Suprapubic skin (tissue), 4 donors: ENCODE measurements around the gene HIVEP3. TPM values are rescaled to one million over a fixed set of nuclear protein-coding genes. Genes with fewer than 3 reads are reported as not detected.

Experiments
- DNase-seq, 2 donors: peaks; one replicate each; pipeline ENCODE4 v3.0.0-alpha.2; 2019; ENCODE audit warnings: low spot score in 2 of 2
- H3K27ac ChIP-seq: fragments of 200-600 bp; sonication (generic); one replicate; pipeline ENCODE4 v1.5.1; 2019
- H3K27me3 ChIP-seq: fragments of 200-600 bp; sonication (generic); one replicate; pipeline ENCODE4 v1.5.1; 2019
- H3K36me3 ChIP-seq: fragments of 200-600 bp; sonication (generic); one replicate; pipeline ENCODE4 v1.5.1; 2019
- H3K4me1 ChIP-seq: fragments of 200-600 bp; sonication (generic); one replicate; pipeline ENCODE4 v1.5.1; 2019
- H3K4me3 ChIP-seq: fragments of 200-600 bp; sonication (generic); one replicate; pipeline ENCODE4 v1.5.1; 2019; ENCODE audit warnings: mild to moderate bottlenecking
- H3K9me3 ChIP-seq: fragments of 200-600 bp; sonication (generic); one replicate; pipeline ENCODE4 v1.5.1; 2019
- EP300 ChIP-seq: sonication (generic); formaldehyde crosslinking; IDR thresholded peaks from one replicate; pipeline ENCODE4 v1.6.1; 2017; ENCODE audit warnings: antibody characterized with exemption
- POLR2A ChIP-seq, 2 donors: fragments of 450-650 bp; IDR thresholded peaks; one replicate each; pipeline ENCODE4 v1.6.1; 2017; ENCODE audit warnings: antibody characterized with exemption in 2 of 2, mild to moderate bottlenecking in 2 of 2, moderate library complexity in 2 of 2
- POLR2AphosphoS5 ChIP-seq, 3 donors: sonication (generic); formaldehyde crosslinking; IDR thresholded peaks; one replicate each; pipeline ENCODE4 v1.6.1; 2017; ENCODE audit warnings: antibody characterized with exemption in 3 of 3
- WGBS: methylation state at CpG from one replicate; pipeline ENCODE4 v1.1.5; 2018; 5-methylcytosine and 5-hydroxymethylcytosine counted together
- total RNA-seq, 4 donors: library from RNA; depleted of rRNA; stranded (reverse); fragments of >200 nt; gene quantifications; one replicate each; pipeline ENCODE4 v1.1.0, GENCODE V29; 2016
- TF ChIP-seq, protein P1 (sequence below), 2 donors: fragments of 200-600 bp in 1 of 2; fragments of 450-650 bp in 1 of 2; sonication (generic) in 1 of 2; IDR thresholded peaks; one replicate each; pipeline ENCODE4 v1.5.1; 2016 to 2019; ENCODE audit warnings: antibody characterized with exemption in 2 of 2, mild to moderate bottlenecking in 1 of 2, moderate library complexity in 1 of 2

The HIVEP3 gene
- total RNA-seq, 4 donors from 2014 or later: 11.3 to 23.9 (median 18.3) TPM

DNA sequence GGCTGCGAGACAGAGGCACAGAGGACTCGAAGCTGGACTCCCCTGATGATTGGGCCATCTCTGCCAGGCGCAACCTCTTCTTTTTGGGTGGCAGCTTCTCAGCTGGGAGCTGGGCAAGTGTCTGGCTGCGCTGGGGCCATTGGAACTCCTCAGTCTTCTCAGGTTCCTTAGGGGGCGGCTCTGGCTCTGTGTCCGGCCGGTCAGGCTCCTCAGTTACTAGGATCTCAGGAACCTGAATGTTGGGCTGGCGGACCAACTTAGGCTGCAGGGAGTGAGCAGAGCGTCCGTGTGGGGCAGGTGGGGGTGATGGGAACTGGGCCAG is 336.8 kb downstream of the HIVEP3 start:
- Histone ChIP-seq H3K27me3 (no peaks in the 10 kb centered on the region), H3K27ac (no peak overlapping the region), H3K4me1 (no peaks in the 10 kb centered on the region), H3K36me3 (peaks cover 15% of the 10 kb centered on the region), H3K9me3 (no peaks in the 10 kb centered on the region), H3K4me3 (no peak overlapping the region)
- DNase-seq: peak in 1 of 2 donors; percentile 44
- TF ChIP-seq, protein P1, sequence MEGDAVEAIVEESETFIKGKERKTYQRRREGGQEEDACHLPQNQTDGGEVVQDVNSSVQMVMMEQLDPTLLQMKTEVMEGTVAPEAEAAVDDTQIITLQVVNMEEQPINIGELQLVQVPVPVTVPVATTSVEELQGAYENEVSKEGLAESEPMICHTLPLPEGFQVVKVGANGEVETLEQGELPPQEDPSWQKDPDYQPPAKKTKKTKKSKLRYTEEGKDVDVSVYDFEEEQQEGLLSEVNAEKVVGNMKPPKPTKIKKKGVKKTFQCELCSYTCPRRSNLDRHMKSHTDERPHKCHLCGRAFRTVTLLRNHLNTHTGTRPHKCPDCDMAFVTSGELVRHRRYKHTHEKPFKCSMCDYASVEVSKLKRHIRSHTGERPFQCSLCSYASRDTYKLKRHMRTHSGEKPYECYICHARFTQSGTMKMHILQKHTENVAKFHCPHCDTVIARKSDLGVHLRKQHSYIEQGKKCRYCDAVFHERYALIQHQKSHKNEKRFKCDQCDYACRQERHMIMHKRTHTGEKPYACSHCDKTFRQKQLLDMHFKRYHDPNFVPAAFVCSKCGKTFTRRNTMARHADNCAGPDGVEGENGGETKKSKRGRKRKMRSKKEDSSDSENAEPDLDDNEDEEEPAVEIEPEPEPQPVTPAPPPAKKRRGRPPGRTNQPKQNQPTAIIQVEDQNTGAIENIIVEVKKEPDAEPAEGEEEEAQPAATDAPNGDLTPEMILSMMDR (IDR thresholded peaks at IDR 0.05): no peak
- TF ChIP-seq POLR2AphosphoS5 (IDR thresholded peaks at IDR 0.05): no peak
- TF ChIP-seq POLR2A (IDR thresholded peaks at IDR 0.05): no peak
- no peak for TF ChIP-seq EP300
- WGBS: 92% methylated on average over 7 of the region's 10 CpGs

DNA sequence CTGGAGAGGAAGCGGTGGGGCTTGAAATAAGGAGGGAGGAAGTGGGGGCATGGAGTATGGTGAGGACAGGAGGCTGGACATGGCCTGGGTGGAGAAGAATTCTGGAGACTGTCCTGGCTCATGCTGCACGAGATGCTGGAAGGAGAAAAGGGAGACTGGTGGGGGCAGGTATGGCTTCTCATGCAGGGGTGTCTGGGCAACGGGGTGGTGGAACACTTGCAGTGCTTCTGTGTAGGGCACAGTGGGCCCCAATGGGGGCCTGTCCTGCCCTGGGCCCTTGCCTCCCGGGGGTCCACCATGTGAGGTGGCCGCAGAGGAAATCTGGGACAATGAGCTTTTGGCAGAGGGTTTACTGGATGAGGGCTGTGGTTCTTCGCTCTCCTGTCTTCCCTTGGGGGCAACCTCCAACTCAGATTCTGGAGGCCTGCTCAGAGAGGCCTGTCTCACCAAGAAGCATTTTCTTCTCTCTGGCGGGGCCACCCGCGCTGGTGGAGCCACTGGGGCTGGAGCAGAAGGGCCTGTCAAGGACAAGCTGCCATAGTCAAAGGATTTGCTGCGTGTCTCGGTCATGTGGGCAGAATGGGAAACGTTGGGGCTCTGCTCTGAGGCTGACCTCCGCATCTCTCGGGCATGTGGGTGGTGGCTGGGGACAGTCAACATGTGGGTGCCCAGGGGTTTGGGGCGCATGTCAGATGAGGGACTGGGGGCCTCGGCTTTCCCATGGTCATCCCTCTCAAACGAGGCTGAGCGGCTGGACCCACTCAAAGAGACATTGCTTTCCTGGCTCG is 337.3 kb downstream of the HIVEP3 start:
- peak in 1 of 2 donors; percentile 48 for DNase-seq
- no peak for TF ChIP-seq EP300
- TF ChIP-seq POLR2A (IDR thresholded peaks at IDR 0.05): no peak
- TF ChIP-seq, protein P1 (IDR thresholded peaks at IDR 0.05): no peak
- no peak for TF ChIP-seq POLR2AphosphoS5 (IDR thresholded peaks at IDR 0.05)
- no peaks in the 10 kb centered on the region for H3K9me3 ChIP-seq
- WGBS: 91% methylated on average over 19 of the region's 19 CpGs
- H3K4me3 ChIP-seq: no peak overlapping the region
- no peaks in the 10 kb centered on the region for H3K27me3 ChIP-seq
- no peak overlapping the region for H3K27ac ChIP-seq
- H3K4me1 ChIP-seq: no peaks in the 10 kb centered on the region
- H3K36me3 ChIP-seq: peaks cover 15% of the 10 kb centered on the region

- DNase-seq: peak in 1 of 2 donors; percentile 31
- TF ChIP-seq EP300 (no peak), POLR2A (IDR thresholded peaks at IDR 0.05) (no peak), POLR2AphosphoS5 (IDR thresholded peaks at IDR 0.05) (no peak)
- TF ChIP-seq, protein P1 (IDR thresholded peaks at IDR 0.05): no peak
- Histone ChIP-seq H3K27ac (no peak overlapping the region), H3K4me1 (no peaks in the 10 kb centered on the region), H3K36me3 (peaks cover 15% of the 10 kb centered on the region), H3K4me3 (no peak overlapping the region), H3K27me3 (no peaks in the 10 kb centered on the region), H3K9me3 (no peaks in the 10 kb centered on the region)
- 89% methylated on average over 7 of the region's 7 CpGs for WGBS
Measured at GRCh38 chr1:41580520-41581172, 338.1 kb downstream of the HIVEP3 start.

- Histone ChIP-seq H3K4me3 (no peak overlapping the region), H3K36me3 (peaks cover 15% of the 10 kb centered on the region), H3K27me3 (no peaks in the 10 kb centered on the region), H3K4me1 (no peaks in the 10 kb centered on the region), H3K9me3 (no peaks in the 10 kb centered on the region), H3K27ac (no peak overlapping the region)
- DNase-seq: no peak
- TF ChIP-seq EP300: no peak
- TF ChIP-seq POLR2A (IDR thresholded peaks at IDR 0.05): no peak
- TF ChIP-seq, protein P1 (IDR thresholded peaks at IDR 0.05): no peak
- no peak for TF ChIP-seq POLR2AphosphoS5 (IDR thresholded peaks at IDR 0.05)
- WGBS: 84% methylated on average over 6 of the region's 6 CpGs
Measured at GRCh38 chr1:41580021-41580420, 338.7 kb downstream of the HIVEP3 start.

DNA sequence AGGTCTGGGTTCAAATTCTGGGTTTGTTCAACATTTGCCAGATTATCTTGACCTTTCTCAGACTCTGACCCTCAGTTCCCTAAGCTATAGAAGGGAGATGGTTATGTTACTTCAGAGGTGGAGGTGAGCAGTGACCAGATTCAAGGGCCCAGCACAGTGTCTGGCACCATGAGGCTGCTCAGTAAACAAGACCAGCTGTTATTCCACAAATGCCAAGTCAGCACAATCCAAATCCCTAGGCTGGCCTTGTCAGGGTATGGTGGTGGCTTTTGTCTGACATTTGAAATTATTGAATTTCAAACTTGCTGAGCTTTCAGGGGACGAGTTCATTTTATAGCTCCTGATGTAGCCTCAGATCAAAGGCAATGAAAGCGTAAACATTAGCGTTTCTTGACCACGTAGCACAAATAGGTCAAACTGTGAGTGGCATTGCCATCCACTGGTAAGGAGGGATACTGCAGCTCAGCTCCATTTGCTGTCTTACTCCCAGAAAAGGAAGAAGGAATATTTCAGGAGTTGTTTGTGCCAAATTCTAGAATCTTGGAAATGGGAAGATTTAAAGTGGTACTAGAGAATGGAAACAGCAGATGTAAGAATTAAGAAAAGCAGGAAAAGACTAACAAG is 339.9 kb downstream of the HIVEP3 start:
- H3K27me3 ChIP-seq: no peaks in the 10 kb centered on the region
- no peak overlapping the region for H3K4me3 ChIP-seq
- H3K27ac ChIP-seq: no peak overlapping the region
- H3K9me3 ChIP-seq: no peaks in the 10 kb centered on the region
- H3K4me1 ChIP-seq: peaks cover 4% of the 10 kb centered on the region
- H3K36me3 ChIP-seq: peaks cover 8% of the 10 kb centered on the region
- TF ChIP-seq POLR2AphosphoS5 (IDR thresholded peaks at IDR 0.05) (no peak), POLR2A (IDR thresholded peaks at IDR 0.05) (no peak), EP300 (no peak)
- TF ChIP-seq, protein P1 (IDR thresholded peaks at IDR 0.05): no peak
- WGBS: 84% methylated on average over 4 of the region's 4 CpGs
- DNase-seq: no peak
